ENCODE data around the gene ZNF366. TPM values are rescaled to one million over a fixed set of nuclear protein-coding genes. Genes with fewer than 3 reads are reported as not detected.

ZNF366 gene
- total RNA-seq, 1 donor from 2014 or later: not detected

DNA sequence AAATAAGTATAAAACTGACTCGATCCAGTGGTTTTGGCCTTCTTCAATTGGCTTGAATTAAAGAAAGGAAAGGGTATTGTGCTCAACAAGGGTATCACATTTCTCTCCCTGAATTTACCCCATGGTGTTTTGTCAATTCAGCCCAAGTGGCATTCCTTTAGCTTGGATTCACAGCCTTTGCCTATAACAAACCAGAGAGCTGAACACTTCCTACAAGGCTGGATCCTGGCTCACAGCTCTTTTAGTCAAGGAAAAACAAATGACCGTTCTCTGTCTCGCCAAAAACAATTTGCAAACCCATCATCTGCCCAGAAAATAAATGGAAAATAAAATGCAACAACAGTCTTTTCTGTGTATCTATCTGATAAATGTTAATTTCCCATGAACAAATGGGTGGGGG lies 5.7 kb downstream of the ZNF366 start:
- Histone ChIP-seq H2AFZ (ENCODE audit: low read depth, low read length) (no peak overlapping the region), H3K36me3 (ENCODE audit: insufficient read depth, low read length) (no peaks in the 10 kb centered on the region), H3K4me1 (ENCODE audit: insufficient read depth, low read length) (peaks cover 10% of the 10 kb centered on the region), H3K4me2 (ENCODE audit: low read length) (no peak overlapping the region), H3K79me2 (ENCODE audit: insufficient read depth, low read length) (no peaks in the 10 kb centered on the region), H3K4me3 (ENCODE audit: insufficient read depth, low read depth, low read length) (no peak overlapping the region), H3K9me3 (ENCODE audit: insufficient read depth, low read depth, low read length) (no peaks in the 10 kb centered on the region), H4K20me1 (ENCODE audit: insufficient read depth, low read length) (no peaks in the 10 kb centered on the region), H3K27ac (ENCODE audit: low read depth, low read length) (no peak overlapping the region), H3K27me3 (ENCODE audit: insufficient read depth, low read length) (no peaks in the 10 kb centered on the region), H3K9ac (ENCODE audit: low read length) (no peak overlapping the region)
- peaks cover 18% of the 10 kb centered on the region for H3K4me1 Mint-ChIP-seq (ENCODE audit: low read depth, unreplicated experiment)
- no peak for TF ChIP-seq CTCF (IDR thresholded peaks at IDR 0.05; ENCODE audit: insufficient read depth, low read depth, low read length)
- TF ChIP-seq EZH2 (IDR thresholded peaks at IDR 0.05; ENCODE audit: insufficient read depth, low read length): no peak
- DNase-seq (ENCODE audit: low read depth) (peak; percentile 41), FAIRE-seq (no peak)
- H3K9me3 Mint-ChIP-seq (ENCODE audit: unreplicated experiment): no peaks in the 10 kb centered on the region
- no peak overlapping the region for H3K27ac Mint-ChIP-seq (ENCODE audit: unreplicated experiment)
- no peaks in the 10 kb centered on the region for H3K27me3 Mint-ChIP-seq (ENCODE audit: low read depth, unreplicated experiment)
- no peaks in the 10 kb centered on the region for H3K36me3 Mint-ChIP-seq (ENCODE audit: low read depth, unreplicated experiment)
- H3K4me3 Mint-ChIP-seq (ENCODE audit: unreplicated experiment): no peak overlapping the region

DNA sequence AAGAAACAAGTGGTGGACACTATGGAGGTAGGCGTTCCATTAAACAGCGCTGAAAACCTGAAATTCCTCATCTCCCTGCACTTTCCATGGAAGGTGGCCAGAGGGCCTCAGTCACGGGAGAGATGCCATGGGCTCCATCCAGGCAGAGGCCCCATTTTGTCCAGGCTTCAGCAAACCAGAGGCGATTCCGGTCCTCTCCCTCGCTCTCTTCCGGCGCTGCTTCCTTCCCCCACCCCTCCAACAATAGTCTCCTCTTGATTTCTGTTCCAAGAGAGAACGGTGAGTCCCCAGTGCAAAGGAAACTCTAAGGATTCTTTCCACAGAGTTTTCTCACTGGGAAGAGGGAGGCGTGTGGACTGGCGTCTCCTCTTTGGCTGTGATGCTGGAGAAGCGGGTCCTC lies 7.5 kb downstream of the ZNF366 start:
- Histone ChIP-seq H3K27ac (ENCODE audit: low read depth, low read length) (no peak overlapping the region), H3K36me3 (ENCODE audit: insufficient read depth, low read length) (no peaks in the 10 kb centered on the region), H3K79me2 (ENCODE audit: insufficient read depth, low read length) (no peaks in the 10 kb centered on the region), H3K4me2 (ENCODE audit: low read length) (no peak overlapping the region), H3K4me1 (ENCODE audit: insufficient read depth, low read length) (peaks cover 10% of the 10 kb centered on the region), H4K20me1 (ENCODE audit: insufficient read depth, low read length) (no peaks in the 10 kb centered on the region), H3K27me3 (ENCODE audit: insufficient read depth, low read length) (no peaks in the 10 kb centered on the region), H3K4me3 (ENCODE audit: insufficient read depth, low read depth, low read length) (no peak overlapping the region), H3K9me3 (ENCODE audit: insufficient read depth, low read depth, low read length) (no peaks in the 10 kb centered on the region), H2AFZ (ENCODE audit: low read depth, low read length) (no peak overlapping the region), H3K9ac (ENCODE audit: low read length) (no peak overlapping the region)
- Mint-ChIP-seq H3K27ac (ENCODE audit: unreplicated experiment) (no peak overlapping the region), H3K27me3 (ENCODE audit: low read depth, unreplicated experiment) (no peaks in the 10 kb centered on the region), H3K4me3 (ENCODE audit: unreplicated experiment) (no peak overlapping the region), H3K4me1 (ENCODE audit: low read depth, unreplicated experiment) (peaks cover 17% of the 10 kb centered on the region), H3K9me3 (ENCODE audit: unreplicated experiment) (no peaks in the 10 kb centered on the region), H3K36me3 (ENCODE audit: low read depth, unreplicated experiment) (no peaks in the 10 kb centered on the region)
- no peak for TF ChIP-seq EZH2 (IDR thresholded peaks at IDR 0.05; ENCODE audit: insufficient read depth, low read length)
- TF ChIP-seq CTCF (IDR thresholded peaks at IDR 0.05; ENCODE audit: insufficient read depth, low read depth, low read length): no peak
- DNase-seq (ENCODE audit: low read depth) (no peak), FAIRE-seq (no peak)

DNA sequence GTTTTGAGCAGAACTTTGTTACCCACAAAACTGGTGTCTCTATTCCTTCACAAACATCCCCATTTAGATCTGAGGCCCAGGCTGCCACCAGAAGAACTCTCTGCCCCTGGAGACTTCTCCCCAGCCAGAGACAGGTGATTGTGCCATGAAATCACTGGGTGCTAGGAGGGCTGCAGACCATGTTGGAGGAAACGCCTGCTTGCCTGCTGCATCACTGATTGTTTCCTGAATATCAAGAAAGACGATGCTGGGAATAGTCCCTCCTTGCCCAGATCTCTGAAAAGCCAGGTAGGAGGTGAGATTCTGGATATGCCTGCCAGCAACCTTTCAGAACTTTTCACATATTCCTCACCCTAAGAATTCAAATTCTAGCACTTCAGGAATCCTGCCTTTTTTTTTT lies 8.1 kb downstream of the ZNF366 start:
- Histone ChIP-seq H3K4me3 (ENCODE audit: insufficient read depth, low read depth, low read length) (no peak overlapping the region), H3K4me1 (ENCODE audit: insufficient read depth, low read length) (peaks cover 7% of the 10 kb centered on the region), H3K9me3 (ENCODE audit: insufficient read depth, low read depth, low read length) (no peaks in the 10 kb centered on the region), H3K4me2 (ENCODE audit: low read length) (no peak overlapping the region), H3K36me3 (ENCODE audit: insufficient read depth, low read length) (no peaks in the 10 kb centered on the region), H3K79me2 (ENCODE audit: insufficient read depth, low read length) (no peaks in the 10 kb centered on the region), H3K27me3 (ENCODE audit: insufficient read depth, low read length) (no peaks in the 10 kb centered on the region), H3K27ac (ENCODE audit: low read depth, low read length) (no peak overlapping the region), H4K20me1 (ENCODE audit: insufficient read depth, low read length) (no peaks in the 10 kb centered on the region), H2AFZ (ENCODE audit: low read depth, low read length) (no peak overlapping the region), H3K9ac (ENCODE audit: low read length) (no peak overlapping the region)
- Mint-ChIP-seq H3K27me3 (ENCODE audit: low read depth, unreplicated experiment) (no peaks in the 10 kb centered on the region), H3K27ac (ENCODE audit: unreplicated experiment) (no peak overlapping the region), H3K36me3 (ENCODE audit: low read depth, unreplicated experiment) (no peaks in the 10 kb centered on the region), H3K9me3 (ENCODE audit: unreplicated experiment) (no peaks in the 10 kb centered on the region), H3K4me1 (ENCODE audit: low read depth, unreplicated experiment) (peaks cover 11% of the 10 kb centered on the region), H3K4me3 (ENCODE audit: unreplicated experiment) (no peak overlapping the region)
- no peak for FAIRE-seq
- no peak for DNase-seq (ENCODE audit: low read depth)
- TF ChIP-seq CTCF (IDR thresholded peaks at IDR 0.05; ENCODE audit: insufficient read depth, low read depth, low read length): no peak

All from astrocyte (in vitro differentiated cells and primary cell).